H1 (cell line): ENCODE data around the gene ADAMTS20. TPM values are rescaled to one million over a fixed set of nuclear protein-coding genes. Genes with fewer than 3 reads are reported as not detected.

ENCODE experiments used
- CTCF ChIA-PET: fragments of 300-600 bp; sonication (Branson Sonifier 250); formaldehyde crosslinking; loops from one replicate; lab custom pipeline; 2021; ENCODE audit not compliant: partially characterized antibody; lab: Charles Lee
- POLR2A ChIA-PET: fragments of 300-600 bp; sonication (Branson Sonifier 250); formaldehyde crosslinking; loops from one replicate; lab custom pipeline; 2021; ENCODE audit warnings: inconsistent platforms; ENCODE audit not compliant: partially characterized antibody; lab: Charles Lee
- DNase-seq, 2 experiments: peaks; one replicate each; pipeline versions ENCODE4 v3.0.0 to v3.0.0-alpha.2; 2010 to 2022; ENCODE audit warnings: low spot score in 2 of 2, low read depth in 1 of 2, mixed read lengths in 1 of 2
- FAIRE-seq: peaks from 2 replicates; lab custom pipeline; 2011; peaks lifted over from hg19 to GRCh38; lab: Jason Lieb, UNC
- H2AFZ ChIP-seq: 2 replicates; pipeline ENCODE4 v1.8.1; 2012; ENCODE audit warnings: low read length, inconsistent platforms
- H2AK5ac ChIP-seq: 2 replicates; pipeline ENCODE4 v1.6.1; 2013; ENCODE audit warnings: low read depth, low read length
- H2BK120ac ChIP-seq: replicated peaks from 2 replicates; pipeline ENCODE3; 2013; ENCODE audit warnings: low read depth, low read length, inconsistent platforms
- H2BK12ac ChIP-seq: 2 replicates; pipeline ENCODE4 v1.6.1; 2013; ENCODE audit warnings: low read depth, low read length
- H2BK15ac ChIP-seq: 2 replicates; pipeline ENCODE4 v1.6.1; 2013; ENCODE audit warnings: low read length
- H2BK20ac ChIP-seq: 2 replicates; pipeline ENCODE4 v1.6.1; 2013; ENCODE audit warnings: low read length
- H2BK5ac ChIP-seq: 2 replicates; pipeline ENCODE4 v1.6.1; 2013; ENCODE audit warnings: low read depth, low read length
- H3K14ac ChIP-seq: 2 replicates; pipeline ENCODE4 v1.6.1; 2013; ENCODE audit warnings: inconsistent platforms; ENCODE audit not compliant: insufficient read length
- H3K18ac ChIP-seq: 2 replicates; pipeline ENCODE4 v1.6.1; 2013; ENCODE audit warnings: low read length; ENCODE audit errors: extremely low read depth
- H3K23ac ChIP-seq: 2 replicates; pipeline ENCODE4 v1.6.1; 2013; ENCODE audit warnings: inconsistent platforms; ENCODE audit not compliant: insufficient read length
- H3K23me2 ChIP-seq: 2 replicates; pipeline ENCODE4 v1.6.1; 2013; ENCODE audit warnings: low read depth, low read length
- H3K27ac ChIP-seq: 2 replicates; pipeline ENCODE4 v1.6.1; 2011; ENCODE audit warnings: low read depth, low read length, inconsistent platforms
- H3K27me3 ChIP-seq, 4 experiments: replicated peaks in 1 of 4; 1 replicate in 1 of 4; 2 replicates in 3 of 4; pipeline versions ENCODE4 v1.6.1 to v1.8.1; 2011 to 2013; ENCODE audit warnings: low read length in 3 of 4, mild to moderate bottlenecking in 3 of 4, inconsistent platforms in 2 of 4, mixed read lengths in 2 of 4, moderate library complexity in 1 of 4; ENCODE audit not compliant: control insufficient read depth in 3 of 4, insufficient read depth in 3 of 4; ENCODE audit errors: extremely low read depth in 1 of 4
- H3K36me3 ChIP-seq, 4 experiments: 2 replicates each; pipeline versions ENCODE4 v1.6.1 to v1.8.1; 2011 to 2013; ENCODE audit warnings: mild to moderate bottlenecking in 4 of 4, low read length in 3 of 4, moderate library complexity in 2 of 4, control low read depth in 1 of 4, inconsistent platforms in 1 of 4; ENCODE audit not compliant: insufficient read depth in 4 of 4, control insufficient read depth in 2 of 4
- H3K4ac ChIP-seq: replicated peaks from 2 replicates; pipeline ENCODE3; 2013; ENCODE audit warnings: low read length, low read depth, mixed read lengths, inconsistent platforms; ENCODE audit not compliant: insufficient read length
- H3K4me1 ChIP-seq, 4 experiments: replicated peaks in 1 of 4; 1 replicate in 1 of 4; 2 replicates in 3 of 4; pipeline versions ENCODE4 v1.6.1 to v1.8.1; 2011 to 2013; ENCODE audit warnings: low read length in 3 of 4, inconsistent platforms in 2 of 4, mixed read lengths in 1 of 4; ENCODE audit not compliant: insufficient read depth in 4 of 4, control insufficient read depth in 3 of 4
- H3K4me2 ChIP-seq, 2 experiments: 2 replicates each; pipeline versions ENCODE4 v1.6.1 to v1.8.1; 2011 to 2013; ENCODE audit warnings: low read depth in 2 of 2, low read length in 2 of 2, control low read depth in 1 of 2, inconsistent platforms in 1 of 2, mild to moderate bottlenecking in 1 of 2; ENCODE audit not compliant: insufficient read depth in 1 of 2
- H3K4me3 ChIP-seq, 4 experiments: fragments of 200-600, 300-600 bp in 1 of 4; sonication (generic), shearing (Covaris generic), sonication (Bioruptor Twin) in 1 of 4; 2 replicates each; pipeline versions ENCODE4 v1.5.1 to v1.8.1; 2011 to 2016; ENCODE audit warnings: low read length in 4 of 4, low read depth in 3 of 4, control low read depth in 2 of 4, inconsistent platforms in 2 of 4, mild to moderate bottlenecking in 2 of 4, mixed read lengths in 1 of 4, moderate library complexity in 1 of 4; ENCODE audit not compliant: insufficient read depth in 2 of 4; ENCODE audit errors: extremely low read depth in 1 of 4
- H3K56ac ChIP-seq: replicated peaks from 2 replicates; pipeline ENCODE3; 2013; ENCODE audit warnings: low read depth, mild to moderate bottlenecking, mixed read lengths, low read length, inconsistent platforms; ENCODE audit not compliant: insufficient read length
- H3K79me1 ChIP-seq: 2 replicates; pipeline ENCODE4 v1.6.1; 2013; ENCODE audit warnings: low read depth, low read length, control low read depth
- H3K79me2 ChIP-seq, 2 experiments: 2 replicates each; pipeline versions ENCODE4 v1.6.1 to v1.8.1; 2012 to 2013; ENCODE audit warnings: low read length in 2 of 2, mild to moderate bottlenecking in 2 of 2, inconsistent platforms in 1 of 2; ENCODE audit not compliant: insufficient read depth in 2 of 2, control insufficient read depth in 1 of 2
- H3K9ac ChIP-seq, 4 experiments: replicated peaks in 1 of 4; 1 replicate in 1 of 4; 2 replicates in 3 of 4; pipeline versions ENCODE4 v1.6.1 to v1.8.1; 2011 to 2013; ENCODE audit warnings: low read depth in 3 of 4, low read length in 3 of 4, control low read depth in 2 of 4, mild to moderate bottlenecking in 2 of 4, moderate library complexity in 2 of 4, inconsistent platforms in 1 of 4; ENCODE audit errors: extremely low read depth in 1 of 4
- H3K9me3 ChIP-seq, 2 experiments: 2 replicates each; pipeline versions ENCODE4 v1.6.1 to v1.8.1; 2012 to 2013; ENCODE audit warnings: mild to moderate bottlenecking in 2 of 2, moderate library complexity in 2 of 2, control low read depth in 1 of 2, inconsistent platforms in 1 of 2, low read depth in 1 of 2, low read length in 1 of 2, mixed read lengths in 1 of 2; ENCODE audit not compliant: insufficient read depth in 2 of 2
- H4K20me1 ChIP-seq, 2 experiments: replicated peaks in 1 of 2; 2 replicates each; pipeline versions ENCODE3 to v1.8.1; 2011 to 2013; ENCODE audit warnings: inconsistent platforms in 2 of 2, low read length in 2 of 2, mild to moderate bottlenecking in 1 of 2; ENCODE audit not compliant: insufficient read depth in 2 of 2, control insufficient read depth in 1 of 2
- H4K5ac ChIP-seq: 2 replicates; pipeline ENCODE4 v1.6.1; 2013; ENCODE audit warnings: low read length, low read depth, mixed read lengths, inconsistent platforms; ENCODE audit not compliant: insufficient read length
- H4K8ac ChIP-seq: 2 replicates; pipeline ENCODE4 v1.8.0; 2013; ENCODE audit warnings: mild to moderate bottlenecking, moderate library complexity, low read length, inconsistent platforms; ENCODE audit not compliant: insufficient read depth; ENCODE audit errors: extremely low read depth
- H4K91ac ChIP-seq: replicated peaks from 2 replicates; pipeline ENCODE3; 2013; ENCODE audit warnings: low read length, mixed read lengths, inconsistent platforms; ENCODE audit not compliant: insufficient read length
- E2F6 ChIP-seq: IDR thresholded peaks from 2 replicates; pipeline ENCODE4 v1.6.1; 2012; ENCODE audit warnings: inconsistent platforms
- WGBS, 2 experiments: shearing (Covaris generic) in 1 of 2; methylation state at CpG; one replicate each; pipeline versions ENCODE4 v1.1.6 to v1.1.7; 2013 to 2015; ENCODE audit warnings: low lambda C conversion rate in 2 of 2, mixed read lengths in 2 of 2, inconsistent platforms in 1 of 2, low coverage in 1 of 2, missing lambda C conversion rate in 1 of 2; ENCODE audit not compliant: insufficient replicate concordance in 2 of 2, insufficient coverage in 1 of 2, insufficient read length in 1 of 2; ENCODE audit errors: extremely low coverage in 1 of 2, missing lambda C conversion rate in 1 of 2; 5-methylcytosine and 5-hydroxymethylcytosine counted together
- polyA plus RNA-seq, 7 experiments: library from polyadenylated mRNA; depleted of rRNA in 3 of 7; stranded (reverse) in 5 of 7; unstranded in 2 of 7; fragments of >200 nt in 5 of 7; fragments of 200-250 nt in 2 of 7; gene quantifications; 1 replicate in 5 of 7; 2 replicates in 1 of 7; 4 replicates in 1 of 7; pipeline versions ENCODE4 v1.2.1 to v1.2.3, GENCODE V29; 2011 to 2013; ENCODE audit warnings: missing spikeins in 2 of 7, mixed read lengths in 2 of 7
- total RNA-seq: library from RNA; stranded (reverse); fragmentation: NEBNext Ultra II Directional; extraction: Animal tissue kit (Norgen Biotek cat#: 25700); gene quantifications from 2 replicates; pipeline ENCODE4 v1.2.1, GENCODE V29; 2021

The ADAMTS20 gene
- total and polyA plus RNA-seq, 2 of the 8 experiments (the other 6 are each of a cell fraction or from before 2014, with no cell fraction given), result 2.9 to 5.1 TPM

DNA sequence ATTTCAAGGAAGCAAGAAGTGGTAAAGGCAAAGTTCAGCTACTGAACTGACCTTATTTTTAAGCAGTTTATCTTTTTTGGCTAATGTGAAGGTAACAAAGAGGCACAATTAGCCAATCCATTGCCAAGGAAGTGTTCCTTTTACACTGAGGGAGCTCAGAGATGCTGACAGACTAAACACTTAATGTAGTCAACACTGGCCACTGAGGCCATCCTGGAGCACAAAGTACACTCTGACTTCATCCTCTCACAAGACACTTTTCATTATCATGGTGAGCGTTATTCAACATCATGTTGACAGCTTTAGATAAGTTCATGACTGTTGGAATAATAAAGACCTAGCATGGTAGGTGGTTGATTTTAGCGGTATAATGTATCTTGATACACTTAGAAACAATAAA is 89.9 kb downstream of the ADAMTS20 start:
- no peak for TF ChIP-seq E2F6
- Histone ChIP-seq H4K5ac (no peak overlapping the region), H2AFZ (no peak overlapping the region), H3K9ac (no peak overlapping the region), H2BK5ac (no peak overlapping the region), H4K20me1 (no peaks in the 10 kb centered on the region), H3K79me2 (no peaks in the 10 kb centered on the region), H3K23ac (no peak overlapping the region), H3K4me2 (no peak overlapping the region), H3K4me3 (no peak overlapping the region), H2BK120ac (no peak overlapping the region), H2BK12ac (no peak overlapping the region), H3K79me1 (no peaks in the 10 kb centered on the region), H3K36me3 (no peaks in the 10 kb centered on the region; a peak in 1 of 8 replicates), H3K4ac (no peak overlapping the region), H2BK15ac (no peak overlapping the region), H3K23me2 (no peaks in the 10 kb centered on the region), H3K4me1 (no peaks in the 10 kb centered on the region), H3K18ac (no peak overlapping the region), H3K27ac (no peak overlapping the region), H3K56ac (no peak overlapping the region), H3K27me3 (no peaks in the 10 kb centered on the region), H4K8ac (no peak overlapping the region), H4K91ac (no peak overlapping the region), H3K9me3 (no peaks in the 10 kb centered on the region), H3K14ac (no peak overlapping the region), H2BK20ac (no peak overlapping the region), H2AK5ac (no peak overlapping the region)
- no peak for DNase-seq
- ChIA-PET POLR2A (no interaction called here), CTCF (interaction anchor here (2.1 kb wide), 1 partner anchor 18 kb away, joined by 9 read pairs; no protein-coding TSS in a partner anchor)
- no peak for FAIRE-seq
- 94% methylated on average over 2 of the region's 2 CpGs; no CpG with 5 or more reads in 1 of the 2 experiments for WGBS, 2 experiments
